GM12891 (cell line): ENCODE data around the gene AXIN1.

Experiments
- DNase-seq: peaks from one replicate; pipeline ENCODE4 v3.0.0; 2011; ENCODE audit warnings: low spot score; ENCODE audit not compliant: insufficient read length
- FAIRE-seq: peaks from 2 replicates; lab custom pipeline; 2011; peaks lifted over from hg19 to GRCh38; lab: Jason Lieb, UNC
- PAX5 ChIP-seq: IDR thresholded peaks from 2 replicates; pipeline ENCODE4 v1.6.1; 2011; ENCODE audit warnings: low read length, moderate library complexity, mild to moderate bottlenecking; ENCODE audit not compliant: insufficient read depth, severe bottlenecking
- POLR2A ChIP-seq: IDR thresholded peaks from 2 replicates; pipeline ENCODE4 v1.6.1; 2011; ENCODE audit warnings: low read depth, low read length, control low read depth
- POLR2AphosphoS5 ChIP-seq: IDR thresholded peaks from 2 replicates; pipeline ENCODE4 v1.6.1; 2011; ENCODE audit warnings: low read depth, low read length, control low read depth
- POU2F2 ChIP-seq: IDR thresholded peaks from 2 replicates; pipeline ENCODE4 v1.6.1; 2011; ENCODE audit warnings: low read depth, mild to moderate bottlenecking, control low read depth, low read length, moderate library complexity
- SPI1 ChIP-seq: IDR thresholded peaks from 2 replicates; pipeline ENCODE4 v1.6.1; 2011; ENCODE audit warnings: low read depth, low read length, control low read depth
- TAF1 ChIP-seq: IDR thresholded peaks from 2 replicates; pipeline ENCODE4 v1.6.1; 2011; ENCODE audit warnings: low read depth, low read length, control low read depth

The AXIN1 gene

GRCh38 chr16:376817-377418, 24.4 kb upstream of the AXIN1 start:
- TF ChIP-seq TAF1 (no peak), POU2F2 (no peak), PAX5 (no peak), SPI1 (no peak), POLR2A (no peak), POLR2AphosphoS5 (no peak)
- FAIRE-seq: no peak
- DNase-seq: no peak

- DNase-seq (no peak), FAIRE-seq (no peak)
- TF ChIP-seq POLR2A: no peak
- TF ChIP-seq PAX5: no peak
- no peak for TF ChIP-seq SPI1
- TF ChIP-seq POLR2AphosphoS5: no peak
- no peak for TF ChIP-seq TAF1
- no peak for TF ChIP-seq POU2F2
These were observed 23.6 kb upstream of the AXIN1 start for GRCh38 chr16:375927-376816.

GRCh38 chr16:375212-375611, 22.7 kb upstream of the AXIN1 start:
- no peak for FAIRE-seq
- DNase-seq: no peak
- no peak for TF ChIP-seq SPI1

- TF ChIP-seq TAF1: no peak
- TF ChIP-seq PAX5: no peak
- TF ChIP-seq POLR2AphosphoS5: no peak
- no peak for TF ChIP-seq POU2F2
- no peak for TF ChIP-seq POLR2A
- no peak for TF ChIP-seq SPI1
- DNase-seq (no peak), FAIRE-seq (no peak)
These were observed 22.0 kb upstream of the AXIN1 start for GRCh38 chr16:374616-374926.

GRCh38 chr16:373848-374615, 21.5 kb upstream of the AXIN1 start:
- DNase-seq (no peak), FAIRE-seq (no peak)
- no peak for TF ChIP-seq POU2F2
- TF ChIP-seq POLR2A: no peak
- TF ChIP-seq SPI1: no peak
- TF ChIP-seq TAF1: no peak

GRCh38 chr16:373020-373598, 20.6 kb upstream of the AXIN1 start:
- no peak for FAIRE-seq
- DNase-seq: no peak
- no peak for TF ChIP-seq SPI1
- no peak for TF ChIP-seq PAX5
- TF ChIP-seq POLR2A: no peak
- no peak for TF ChIP-seq POLR2AphosphoS5
- TF ChIP-seq POU2F2: no peak
- TF ChIP-seq TAF1: no peak

- TF ChIP-seq POLR2AphosphoS5 (no peak), PAX5 (no peak)
- no peak for DNase-seq
- FAIRE-seq: no peak
These were observed 19.9 kb upstream of the AXIN1 start for GRCh38 chr16:372302-372983.

GRCh38 chr16:371515-372301, 19.2 kb upstream of the AXIN1 start:
- FAIRE-seq (no peak), DNase-seq (no peak)
- TF ChIP-seq PAX5 (no peak), TAF1 (no peak), POU2F2 (no peak), POLR2AphosphoS5 (no peak), SPI1 (no peak), POLR2A (no peak)
